ENCODE measurements around the gene TARS3. TPM values are rescaled to one million over a fixed set of nuclear protein-coding genes. Genes with fewer than 3 reads are reported as not detected.

Gene TARS3
- total RNA-seq, 1 donor from 2014 or later = 21.5 TPM

GRCh38 chr15:101697488-101697887, 26.8 kb downstream of the TARS3 start:
- no peak for TF ChIP-seq CTCF (IDR thresholded peaks at IDR 0.05; ENCODE audit: unreplicated experiment)
- no peaks in the 10 kb centered on the region for H3K9me3 Mint-ChIP-seq (ENCODE audit: low read depth)
- H3K36me3 Mint-ChIP-seq (ENCODE audit: insufficient read depth) = peaks cover 30% of the 10 kb centered on the region
- H3K27me3 Mint-ChIP-seq = no peaks in the 10 kb centered on the region
- no peak for DNase-seq (ENCODE audit: low spot score, unreplicated experiment)
- H3K27ac Mint-ChIP-seq = no peak overlapping the region
- H3K4me3 Mint-ChIP-seq (ENCODE audit: low read depth) = no peak overlapping the region
- H3K4me1 Mint-ChIP-seq (ENCODE audit: low read depth) = peaks cover 4% of the 10 kb centered on the region

- no peak overlapping the region for H3K27ac Mint-ChIP-seq
- no peaks in the 10 kb centered on the region for H3K9me3 Mint-ChIP-seq (ENCODE audit: low read depth)
- peaks cover 4% of the 10 kb centered on the region for H3K4me1 Mint-ChIP-seq (ENCODE audit: low read depth)
- no peak overlapping the region for H3K4me3 Mint-ChIP-seq (ENCODE audit: low read depth)
- no peaks in the 10 kb centered on the region for H3K27me3 Mint-ChIP-seq
- DNase-seq (ENCODE audit: low spot score, unreplicated experiment) = no peak
- peaks cover 26% of the 10 kb centered on the region for H3K36me3 Mint-ChIP-seq (ENCODE audit: insufficient read depth)
- TF ChIP-seq CTCF (IDR thresholded peaks at IDR 0.05; ENCODE audit: unreplicated experiment) = no peak
These were observed 27.4 kb downstream of the TARS3 start for GRCh38 chr15:101696829-101697228.

GRCh38 chr15:101694261-101694660, 30.0 kb downstream of the TARS3 start:
- no peak for TF ChIP-seq CTCF (IDR thresholded peaks at IDR 0.05; ENCODE audit: unreplicated experiment)
- peaks cover 17% of the 10 kb centered on the region for H3K36me3 Mint-ChIP-seq (ENCODE audit: insufficient read depth)
- no peak for DNase-seq (ENCODE audit: low spot score, unreplicated experiment)

GRCh38 chr15:101692801-101693598, 31.3 kb downstream of the TARS3 start:
- H3K4me1 Mint-ChIP-seq (ENCODE audit: low read depth) = no peaks in the 10 kb centered on the region
- DNase-seq (ENCODE audit: low spot score, unreplicated experiment) = no peak
- TF ChIP-seq CTCF (IDR thresholded peaks at IDR 0.05; ENCODE audit: unreplicated experiment) = no peak
- H3K9me3 Mint-ChIP-seq (ENCODE audit: low read depth) = no peaks in the 10 kb centered on the region
- peaks cover 17% of the 10 kb centered on the region for H3K36me3 Mint-ChIP-seq (ENCODE audit: insufficient read depth)
- H3K4me3 Mint-ChIP-seq (ENCODE audit: low read depth) = no peak overlapping the region
- no peaks in the 10 kb centered on the region for H3K27me3 Mint-ChIP-seq
- H3K27ac Mint-ChIP-seq = no peak overlapping the region

More at GRCh38 chr15:101694261-101694660, 30.0 kb downstream of the TARS3 start:
- H3K4me3 Mint-ChIP-seq (ENCODE audit: low read depth) = no peak overlapping the region
- no peaks in the 10 kb centered on the region for H3K4me1 Mint-ChIP-seq (ENCODE audit: low read depth)
- H3K27me3 Mint-ChIP-seq = no peaks in the 10 kb centered on the region
- H3K9me3 Mint-ChIP-seq (ENCODE audit: low read depth) = no peaks in the 10 kb centered on the region
- no peak overlapping the region for H3K27ac Mint-ChIP-seq

- H3K36me3 Mint-ChIP-seq (ENCODE audit: insufficient read depth) = peaks cover 6% of the 10 kb centered on the region
- H3K4me3 Mint-ChIP-seq (ENCODE audit: low read depth) = no peak overlapping the region
- TF ChIP-seq CTCF (IDR thresholded peaks at IDR 0.05; ENCODE audit: unreplicated experiment) = no peak
- no peaks in the 10 kb centered on the region for H3K27me3 Mint-ChIP-seq
- H3K9me3 Mint-ChIP-seq (ENCODE audit: low read depth) = no peaks in the 10 kb centered on the region
- DNase-seq (ENCODE audit: low spot score, unreplicated experiment) = no peak
- H3K4me1 Mint-ChIP-seq (ENCODE audit: low read depth) = no peaks in the 10 kb centered on the region
- no peak overlapping the region for H3K27ac Mint-ChIP-seq
These were observed 34.4 kb downstream of the TARS3 start for GRCh38 chr15:101689901-101690300.
